IPS-18a (cell line): ENCODE measurements around the gene KCNJ9.

ENCODE experiments used
- H3K27ac ChIP-seq: one replicate; pipeline ENCODE4 v1.5.1; 2013; ENCODE audit warnings: low read length
- H3K27me3 ChIP-seq: one replicate; pipeline ENCODE4 v1.6.1; 2013; ENCODE audit warnings: mild to moderate bottlenecking, low read length; ENCODE audit not compliant: control insufficient read depth, insufficient read depth
- H3K36me3 ChIP-seq: one replicate; pipeline ENCODE4 v1.6.1; 2013; ENCODE audit warnings: low read depth, low read length; ENCODE audit not compliant: control insufficient read depth
- H3K4me1 ChIP-seq: one replicate; pipeline ENCODE4 v1.6.1; 2013; ENCODE audit warnings: low read depth, low read length; ENCODE audit not compliant: control insufficient read depth
- H3K4me3 ChIP-seq: one replicate; pipeline ENCODE4 v1.5.1; 2013; ENCODE audit warnings: low read length
- H3K9ac ChIP-seq: one replicate; pipeline ENCODE4 v1.6.1; 2013; ENCODE audit warnings: mild to moderate bottlenecking, low read length, moderate library complexity
- H3K9me3 ChIP-seq: one replicate; pipeline ENCODE4 v1.6.1; 2013; ENCODE audit warnings: low read depth, low read length; ENCODE audit not compliant: control insufficient read depth

Gene KCNJ9

DNA sequence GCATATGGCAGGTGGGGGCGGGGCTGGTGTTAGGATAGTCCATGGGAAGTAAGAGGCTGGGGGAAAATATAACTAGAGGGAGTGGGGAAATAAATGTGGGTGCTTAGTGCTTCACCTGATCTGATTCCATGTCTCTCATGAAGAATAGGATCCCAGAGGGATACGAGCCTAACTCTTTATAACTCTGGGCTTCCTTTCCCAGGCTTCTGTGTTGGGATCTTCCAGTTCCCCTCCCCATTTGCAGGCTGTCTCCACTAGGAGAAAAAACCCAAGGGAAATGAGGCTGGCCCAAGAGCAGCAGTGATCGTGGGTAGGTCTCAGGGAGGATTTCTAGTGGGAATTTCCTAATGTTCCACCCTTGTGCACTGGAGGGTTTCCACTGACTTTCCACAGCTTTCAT lies 1.6 kb downstream of the KCNJ9 start:
- Histone ChIP-seq H3K9ac (no peak overlapping the region), H3K9me3 (no peaks in the 10 kb centered on the region), H3K27ac (no peak overlapping the region), H3K36me3 (no peaks in the 10 kb centered on the region), H3K4me3 (no peak overlapping the region), H3K27me3 (peaks cover 66% of the 10 kb centered on the region), H3K4me1 (peaks cover 5% of the 10 kb centered on the region)

DNA sequence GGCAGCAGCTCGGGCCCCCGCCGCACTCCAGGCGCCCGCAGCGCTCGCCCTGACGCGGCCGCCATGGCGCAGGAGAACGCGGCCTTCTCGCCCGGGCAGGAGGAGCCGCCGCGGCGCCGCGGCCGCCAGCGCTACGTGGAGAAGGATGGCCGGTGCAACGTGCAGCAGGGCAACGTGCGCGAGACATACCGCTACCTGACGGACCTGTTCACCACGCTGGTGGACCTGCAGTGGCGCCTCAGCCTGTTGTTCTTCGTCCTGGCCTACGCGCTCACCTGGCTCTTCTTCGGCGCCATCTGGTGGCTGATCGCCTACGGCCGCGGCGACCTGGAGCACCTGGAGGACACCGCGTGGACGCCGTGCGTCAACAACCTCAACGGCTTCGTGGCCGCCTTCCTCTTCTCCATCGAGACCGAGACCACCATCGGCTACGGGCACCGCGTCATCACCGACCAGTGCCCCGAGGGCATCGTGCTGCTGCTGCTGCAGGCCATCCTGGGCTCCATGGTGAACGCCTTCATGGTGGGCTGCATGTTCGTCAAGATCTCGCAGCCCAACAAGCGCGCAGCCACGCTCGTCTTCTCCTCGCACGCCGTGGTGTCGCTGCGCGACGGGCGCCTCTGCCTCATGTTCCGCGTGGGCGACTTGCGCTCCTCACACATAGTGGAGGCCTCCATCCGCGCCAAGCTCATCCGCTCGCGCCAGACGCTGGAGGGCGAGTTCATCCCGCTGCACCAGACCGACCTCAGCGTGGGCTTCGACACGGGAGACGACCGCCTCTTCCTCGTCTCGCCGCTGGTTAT lies 2.8 kb downstream of the KCNJ9 start:
- no peak overlapping the region for H3K27ac ChIP-seq
- H3K27me3 ChIP-seq: peaks cover 62% of the 10 kb centered on the region
- H3K4me3 ChIP-seq: no peak overlapping the region
- no peaks in the 10 kb centered on the region for H3K36me3 ChIP-seq
- no peak overlapping the region for H3K9ac ChIP-seq
- H3K9me3 ChIP-seq: no peaks in the 10 kb centered on the region
- peaks cover 5% of the 10 kb centered on the region for H3K4me1 ChIP-seq

DNA sequence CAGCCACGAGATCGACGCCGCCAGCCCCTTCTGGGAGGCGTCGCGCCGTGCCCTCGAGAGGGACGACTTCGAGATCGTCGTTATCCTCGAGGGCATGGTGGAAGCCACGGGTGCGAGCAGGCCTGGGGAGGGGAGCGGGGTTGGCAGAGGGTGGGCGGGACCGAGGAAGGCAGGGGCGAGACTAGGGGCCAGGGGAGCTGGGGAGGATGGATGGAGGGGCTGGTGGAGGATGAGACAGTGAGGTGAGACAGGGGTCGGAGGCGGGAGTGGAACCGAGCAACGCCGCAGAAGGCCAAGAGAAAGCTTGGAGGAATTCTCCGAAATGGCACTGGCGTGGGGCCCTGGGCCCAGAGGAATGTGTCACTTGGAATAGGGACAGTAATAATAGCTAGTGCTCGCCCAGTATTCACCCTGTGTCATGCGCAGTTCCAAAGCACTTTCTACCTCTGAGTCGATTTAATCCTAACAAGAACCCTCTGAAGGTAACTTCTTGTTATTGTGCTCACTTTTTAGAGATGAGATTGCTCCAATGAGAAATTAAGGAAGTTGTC lies 3.5 kb downstream of the KCNJ9 start:
- Histone ChIP-seq H3K4me3 (no peak overlapping the region), H3K27me3 (peaks cover 55% of the 10 kb centered on the region), H3K9ac (no peak overlapping the region), H3K36me3 (no peaks in the 10 kb centered on the region), H3K27ac (no peak overlapping the region), H3K4me1 (peaks cover 5% of the 10 kb centered on the region), H3K9me3 (no peaks in the 10 kb centered on the region)

DNA sequence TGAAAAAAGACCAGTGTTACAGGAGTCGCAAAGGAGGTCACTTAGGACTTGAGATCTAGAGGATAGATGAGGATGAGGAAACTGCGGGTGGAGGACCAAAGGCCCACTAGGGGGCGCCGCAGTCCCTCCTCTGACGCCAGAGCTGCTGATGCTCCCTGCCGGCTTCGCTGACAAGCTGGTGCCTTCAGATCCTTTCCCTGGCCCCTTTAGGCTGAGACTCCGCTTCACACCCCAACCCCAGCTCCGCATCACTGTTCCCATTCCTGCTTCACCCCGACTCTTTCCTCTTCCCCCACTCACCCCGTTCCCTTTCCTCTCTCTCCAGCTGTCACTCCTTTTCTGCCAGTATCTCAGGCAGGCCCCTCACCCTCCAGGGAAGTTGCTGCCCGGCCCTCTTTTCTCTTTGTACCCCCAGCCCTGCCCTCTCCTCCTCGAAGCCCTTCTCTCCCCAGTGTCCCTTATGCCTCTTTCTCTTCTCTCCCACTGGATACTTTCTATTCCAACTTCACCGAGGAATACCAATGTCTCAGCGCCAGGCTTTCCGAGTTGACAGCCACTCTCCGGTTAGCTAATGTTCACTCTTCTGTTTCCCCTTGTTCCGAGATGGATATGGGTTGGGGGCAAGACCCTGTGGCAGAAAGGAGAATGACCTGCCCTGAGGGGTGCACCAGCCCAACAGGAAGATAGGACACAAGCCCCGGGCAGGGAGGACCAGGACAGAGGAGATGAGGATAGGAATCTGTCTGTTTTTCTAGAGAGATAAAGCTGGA lies 4.5 kb downstream of the KCNJ9 start:
- H3K4me3 ChIP-seq: no peak overlapping the region
- no peak overlapping the region for H3K27ac ChIP-seq
- peaks cover 5% of the 10 kb centered on the region for H3K4me1 ChIP-seq
- H3K9me3 ChIP-seq: no peaks in the 10 kb centered on the region
- peaks cover 45% of the 10 kb centered on the region for H3K27me3 ChIP-seq
- no peak overlapping the region for H3K9ac ChIP-seq
- H3K36me3 ChIP-seq: peaks cover 5% of the 10 kb centered on the region

DNA sequence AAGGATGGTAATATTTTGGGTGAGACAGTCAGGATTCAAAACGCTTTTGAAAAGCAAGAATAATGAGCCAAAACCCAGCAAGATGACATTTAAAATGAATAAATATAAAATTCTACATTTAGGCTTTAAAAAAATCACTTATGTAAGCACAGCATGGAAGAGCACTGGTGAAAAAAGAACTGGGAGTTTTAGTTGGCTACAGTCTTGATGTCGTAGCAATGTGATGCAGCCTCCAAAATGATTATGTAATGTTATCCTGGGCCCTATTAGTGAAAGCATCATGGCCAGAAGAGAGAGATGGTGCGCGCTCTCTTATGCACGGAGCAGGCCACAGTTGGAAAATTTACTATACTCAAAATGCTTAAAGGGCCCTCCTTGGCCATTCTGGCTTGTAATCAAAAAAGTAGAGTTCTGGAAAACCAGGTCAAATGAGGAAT lies 5.1 kb downstream of the KCNJ9 start:
- H3K27ac ChIP-seq: no peak overlapping the region
- H3K36me3 ChIP-seq: peaks cover 5% of the 10 kb centered on the region
- H3K4me1 ChIP-seq: peaks cover 5% of the 10 kb centered on the region
- peaks cover 39% of the 10 kb centered on the region for H3K27me3 ChIP-seq
- no peak overlapping the region for H3K4me3 ChIP-seq
- no peak overlapping the region for H3K9ac ChIP-seq
- no peaks in the 10 kb centered on the region for H3K9me3 ChIP-seq

DNA sequence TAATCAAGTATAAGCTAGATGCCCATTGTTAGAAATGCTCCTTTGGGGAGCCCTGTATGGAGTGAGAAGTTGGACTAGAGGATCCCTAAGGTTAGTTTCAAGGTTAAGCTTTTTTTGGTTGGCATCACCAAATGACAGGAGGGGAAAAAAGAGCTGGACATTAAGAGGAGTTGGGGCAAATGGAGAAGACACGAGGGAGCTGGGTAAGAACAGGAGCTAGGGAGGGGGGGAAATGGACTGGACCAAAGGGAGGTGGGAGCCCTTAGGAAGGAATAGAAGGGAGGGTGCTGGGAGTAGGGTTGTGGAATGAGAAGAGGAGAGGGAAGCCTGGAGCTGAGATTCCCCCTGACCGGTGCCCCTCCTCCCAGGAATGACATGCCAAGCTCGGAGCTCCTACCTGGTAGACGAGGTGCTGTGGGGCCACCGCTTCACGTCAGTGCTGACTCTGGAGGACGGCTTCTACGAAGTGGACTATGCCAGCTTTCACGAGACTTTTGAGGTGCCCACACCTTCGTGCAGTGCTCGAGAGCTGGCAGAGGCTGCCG lies 5.9 kb downstream of the KCNJ9 start:
- no peak overlapping the region for H3K27ac ChIP-seq
- H3K27me3 ChIP-seq: peaks cover 32% of the 10 kb centered on the region
- H3K4me1 ChIP-seq: peaks cover 5% of the 10 kb centered on the region
- H3K36me3 ChIP-seq: peaks cover 10% of the 10 kb centered on the region
- H3K9ac ChIP-seq: no peak overlapping the region
- no peaks in the 10 kb centered on the region for H3K9me3 ChIP-seq
- H3K4me3 ChIP-seq: no peak overlapping the region

DNA sequence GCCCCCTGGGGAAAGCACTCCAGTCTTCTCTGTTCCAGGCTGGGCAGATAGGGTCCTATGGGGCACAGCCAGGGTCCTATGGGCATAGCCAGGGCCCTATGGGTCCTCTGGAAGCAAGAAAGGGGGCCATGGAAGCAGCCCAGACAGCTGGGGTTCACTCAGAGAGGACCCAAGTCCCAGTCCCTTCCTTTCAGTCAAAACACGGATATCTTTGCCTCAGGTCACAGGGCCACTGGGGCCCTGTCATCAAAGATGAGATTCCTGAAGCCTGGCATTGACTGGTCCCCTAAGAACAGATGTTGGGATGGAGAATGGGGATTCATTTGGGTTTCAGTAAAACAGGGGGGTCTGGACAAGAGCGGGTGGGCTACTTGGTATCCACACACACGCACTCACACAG lies 8.5 kb downstream of the KCNJ9 start:
- Histone ChIP-seq H3K27me3 (peaks cover 6% of the 10 kb centered on the region), H3K36me3 (peaks cover 18% of the 10 kb centered on the region)

DNA sequence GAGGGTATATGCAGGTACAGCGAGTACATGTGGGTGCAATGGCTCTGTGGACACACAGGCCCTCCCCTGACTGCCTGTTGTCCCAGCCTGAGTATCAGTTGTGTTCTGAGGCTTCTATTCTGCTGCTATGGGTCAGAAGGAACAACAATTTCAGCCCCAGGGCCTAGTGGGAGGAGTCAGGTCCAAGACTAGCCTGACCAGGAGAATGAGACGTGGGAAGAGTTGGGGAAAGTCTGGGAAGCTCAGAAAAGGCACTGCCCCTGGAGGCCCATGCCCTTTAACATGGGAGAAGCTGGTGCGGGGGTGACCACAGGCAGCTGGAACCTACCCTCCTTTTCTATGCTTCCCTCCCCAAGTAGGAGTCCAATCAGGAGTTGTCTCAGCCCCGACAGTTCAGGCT lies 9.4 kb downstream of the KCNJ9 start:
- no peaks in the 10 kb centered on the region for H3K9me3 ChIP-seq
- no peak overlapping the region for H3K9ac ChIP-seq
- peaks cover 18% of the 10 kb centered on the region for H3K36me3 ChIP-seq

More for the DNA sequence above, 8.5 kb downstream of the KCNJ9 start:
- Histone ChIP-seq H3K4me1 (peaks cover 5% of the 10 kb centered on the region), H3K9me3 (no peaks in the 10 kb centered on the region), H3K9ac (no peak overlapping the region), H3K27ac (no peak overlapping the region), H3K4me3 (no peak overlapping the region)

DNA sequence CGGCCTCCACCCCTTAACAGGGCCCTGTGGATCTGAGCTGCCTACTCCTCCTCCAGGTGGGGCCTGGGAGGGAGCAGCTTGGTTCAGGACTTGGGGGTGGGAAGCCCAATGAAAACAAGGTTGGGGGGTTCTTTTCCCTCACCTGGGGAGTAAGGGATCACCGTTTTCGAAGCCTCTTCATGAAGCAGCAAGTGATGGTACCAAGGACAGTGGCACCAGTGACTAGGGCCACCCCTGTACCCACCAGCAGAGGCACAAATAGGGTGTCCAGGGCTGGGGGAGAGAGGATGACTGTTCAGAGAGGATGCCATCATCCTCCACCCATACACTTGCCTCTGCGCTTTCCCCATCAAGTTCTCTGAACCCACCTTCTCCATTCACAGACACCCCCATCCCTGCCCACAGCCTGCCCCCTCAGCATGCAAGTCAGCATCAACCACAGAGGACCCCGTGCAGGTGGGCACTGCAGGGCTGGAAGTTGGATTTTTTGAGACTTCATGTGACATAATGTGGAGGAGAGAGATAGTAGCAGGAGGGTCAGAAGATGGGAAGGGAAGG lies 10.4 kb downstream of the KCNJ9 start:
- peaks cover 18% of the 10 kb centered on the region for H3K36me3 ChIP-seq
- peaks cover 18% of the 10 kb centered on the region for H3K4me1 ChIP-seq
- no peak overlapping the region for H3K27ac ChIP-seq
- H3K9me3 ChIP-seq: no peaks in the 10 kb centered on the region
- H3K27me3 ChIP-seq: no peaks in the 10 kb centered on the region
- H3K9ac ChIP-seq: no peak overlapping the region
- no peak overlapping the region for H3K4me3 ChIP-seq

More for the DNA sequence above, 9.4 kb downstream of the KCNJ9 start:
- H3K27ac ChIP-seq: no peak overlapping the region
- H3K4me1 ChIP-seq: peaks cover 12% of the 10 kb centered on the region
- H3K4me3 ChIP-seq: no peak overlapping the region
- H3K27me3 ChIP-seq: no peaks in the 10 kb centered on the region

DNA sequence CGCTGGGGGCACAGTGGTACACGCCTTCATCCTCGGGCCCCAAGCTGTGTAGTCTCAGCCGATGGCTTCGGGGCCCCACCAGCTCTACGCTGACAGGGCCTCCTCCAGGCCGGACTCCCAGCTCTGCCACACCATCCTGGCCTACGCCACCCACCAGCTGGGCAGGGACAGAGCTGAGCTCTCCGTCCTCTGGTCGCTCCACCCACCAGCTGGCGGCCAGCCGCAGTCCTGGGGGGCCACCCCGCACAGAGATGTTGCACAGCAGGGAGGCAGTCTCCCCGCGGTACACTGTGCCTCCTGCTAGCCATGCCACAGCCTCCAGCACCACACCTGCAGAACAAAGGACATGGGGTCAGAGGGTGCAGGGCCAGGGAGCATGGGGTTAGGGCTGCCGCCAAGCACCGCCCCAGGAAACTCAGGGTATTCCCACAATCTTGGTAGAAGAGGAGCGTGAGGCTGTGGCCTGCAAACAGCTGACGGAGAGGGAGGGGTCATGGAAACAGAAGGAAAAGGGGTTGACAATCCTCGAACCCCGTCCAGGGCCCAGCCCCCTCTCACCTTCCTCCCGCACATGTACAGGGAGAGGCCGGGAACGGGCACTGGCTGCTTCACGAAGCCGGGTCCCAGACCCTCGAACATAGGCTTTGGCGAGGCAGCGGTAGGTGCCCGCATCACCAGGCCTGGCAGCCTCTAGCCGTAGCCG lies 11.2 kb downstream of the KCNJ9 start:
- Histone ChIP-seq H3K4me3 (no peak overlapping the region), H3K4me1 (peaks cover 25% of the 10 kb centered on the region), H3K9me3 (no peaks in the 10 kb centered on the region), H3K9ac (no peak overlapping the region), H3K27me3 (no peaks in the 10 kb centered on the region), H3K27ac (no peak overlapping the region), H3K36me3 (peaks cover 18% of the 10 kb centered on the region)

DNA sequence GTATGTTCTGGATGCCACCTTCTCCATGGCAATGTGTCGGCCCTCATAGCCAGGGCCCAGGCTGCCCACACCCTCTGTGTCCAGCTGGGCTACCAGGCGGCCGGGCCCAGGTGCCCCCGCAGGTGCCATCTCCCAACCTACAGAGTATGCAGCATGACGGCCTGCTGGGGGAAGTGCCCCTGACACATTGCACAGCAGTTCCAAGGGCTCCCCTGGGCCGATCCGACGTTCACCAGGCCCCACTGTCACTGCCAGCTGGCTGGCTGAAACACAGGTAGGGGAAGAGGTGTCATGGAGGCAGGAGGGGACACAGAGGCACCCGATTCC lies 11.7 kb downstream of the KCNJ9 start:
- peaks cover 18% of the 10 kb centered on the region for H3K36me3 ChIP-seq
- no peak overlapping the region for H3K4me3 ChIP-seq
- H3K27ac ChIP-seq: no peak overlapping the region
- H3K9ac ChIP-seq: no peak overlapping the region
- H3K9me3 ChIP-seq: no peaks in the 10 kb centered on the region
- H3K27me3 ChIP-seq: no peaks in the 10 kb centered on the region
- peaks cover 28% of the 10 kb centered on the region for H3K4me1 ChIP-seq
